Fibroblast of peridontal ligament (primary cell): ENCODE data around the gene TMEM61.
"Not testable (repeated sequence)": the region's sequence is repeated elsewhere in the genome, so short reads cannot be mapped to it uniquely, and the experiment has no call there.

Source experiments
- DNase-seq: peaks from one replicate; pipeline ENCODE4 v3.0.0-alpha.2; 2010; ENCODE audit errors: extremely low read depth

Gene TMEM61

GRCh38 chr1:54980528-54981241, at the start of gene TMEM61:
Gene TMEM61, plus strand, starts transcription at chr1:54980628. Its CDS starts 438 bp downstream, at chr1:54981066.
- DNase-seq = no peak

- peak; percentile 61 for DNase-seq
Observed at GRCh38 chr1:54931275-54931840, 49.1 kb upstream of the TMEM61 start.

DNA sequence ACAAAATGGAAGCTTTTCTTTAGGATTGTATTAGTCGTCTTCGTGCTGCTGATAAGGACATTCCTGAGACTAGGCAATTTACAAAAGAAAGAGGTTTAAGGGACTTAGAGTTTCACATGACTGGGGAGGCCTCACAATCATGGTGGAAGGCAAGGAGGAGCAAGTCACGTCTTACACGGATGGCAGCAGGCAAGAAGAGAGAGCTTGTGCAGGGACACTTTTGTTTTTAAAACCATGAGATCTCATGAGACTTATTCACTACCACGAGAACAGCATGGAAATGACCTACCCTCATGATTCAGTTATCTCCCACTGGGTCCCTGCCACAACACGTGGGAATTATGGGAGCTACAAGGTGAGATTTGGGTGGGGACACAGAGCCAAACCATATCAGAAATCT, 46.3 kb upstream of the TMEM61 start:
- not testable (repeated sequence) for DNase-seq

- peak; percentile 98 for DNase-seq
Observed at GRCh38 chr1:54934869-54935268, 45.6 kb upstream of the TMEM61 start.

DNA sequence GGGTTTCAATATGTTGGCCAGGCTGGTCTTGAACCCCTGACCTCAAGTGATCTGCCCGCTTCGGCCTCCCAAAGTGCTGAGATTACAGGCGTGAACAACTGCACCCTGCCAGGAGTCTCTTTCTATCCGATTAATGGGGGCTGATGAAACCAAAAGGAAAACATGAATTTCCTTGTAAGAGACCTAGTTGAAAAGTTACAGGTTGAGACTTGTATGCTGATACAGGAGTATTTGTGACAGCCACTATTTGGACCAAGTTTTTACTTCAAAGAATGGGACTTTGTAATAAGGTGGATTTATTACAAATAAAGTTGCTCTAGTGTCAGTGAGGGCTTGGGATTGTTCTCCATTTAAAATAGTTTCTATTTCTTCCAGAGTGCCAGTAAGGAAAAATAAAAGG, 43.6 kb upstream of the TMEM61 start:
- DNase-seq = no peak

DNA sequence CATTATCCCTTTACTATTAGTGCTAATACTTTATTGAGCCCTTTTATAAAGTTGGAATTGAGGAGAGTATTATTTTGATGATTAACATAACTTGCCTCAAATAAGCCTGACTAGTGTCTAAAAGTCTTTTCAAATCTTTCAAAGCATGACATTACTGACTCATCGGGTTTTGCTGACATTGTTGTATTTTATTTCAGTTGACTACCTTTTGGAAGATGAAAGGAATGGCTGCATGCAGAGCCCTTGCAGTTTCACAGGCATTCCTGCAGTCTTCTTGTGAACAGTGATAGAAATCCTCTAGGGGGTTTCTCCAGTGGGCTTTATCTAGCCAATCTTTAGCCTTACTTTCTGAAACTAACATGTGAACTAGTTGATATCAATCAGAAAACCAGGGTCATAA, 43.0 kb upstream of the TMEM61 start:
- peak; percentile 33 for DNase-seq

GRCh38 chr1:54938955-54939354, 41.5 kb upstream of the TMEM61 start:
- DNase-seq = not testable (repeated sequence)

DNA sequence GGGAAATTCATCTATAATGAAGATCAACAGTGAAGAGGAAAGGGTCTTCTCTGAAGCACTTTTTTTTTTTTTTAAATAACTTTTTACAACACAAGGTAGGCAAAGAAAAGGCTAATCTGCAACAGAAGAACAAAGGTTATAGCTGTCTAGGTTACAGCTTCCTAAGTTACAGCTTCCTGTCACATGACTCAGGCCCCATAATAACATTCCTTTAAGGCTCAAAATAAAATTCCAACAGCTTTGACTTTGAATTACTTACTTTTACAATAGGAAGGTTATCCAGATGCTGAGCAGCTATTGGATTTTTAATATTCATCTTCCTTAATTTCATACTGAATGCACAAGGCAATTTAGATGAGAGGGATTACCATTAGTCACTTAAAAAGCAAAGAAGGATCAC, 40.4 kb upstream of the TMEM61 start:
- no peak for DNase-seq

DNA sequence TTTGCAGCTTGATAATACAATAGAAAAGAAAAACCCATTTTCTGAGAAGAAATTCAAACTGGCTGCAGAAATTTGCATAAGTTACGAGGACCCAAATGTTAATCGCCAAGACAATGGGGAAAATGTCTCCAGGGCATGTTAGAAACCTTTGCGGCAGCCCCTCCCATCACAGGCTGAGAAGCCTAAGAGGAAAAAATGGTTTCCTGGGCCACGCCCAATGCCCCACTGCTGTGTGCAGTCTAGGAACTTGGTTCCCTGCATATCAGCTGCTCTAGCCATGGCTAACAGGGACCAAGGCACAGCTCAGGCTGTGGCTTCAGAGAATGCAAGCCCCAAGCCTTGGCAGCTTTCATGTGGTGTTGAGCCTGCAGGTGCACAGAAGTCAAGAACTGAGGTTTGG, 37.5 kb upstream of the TMEM61 start:
- DNase-seq = no peak

- DNase-seq = peak; percentile 89
Observed at GRCh38 chr1:54944610-54945392, 35.6 kb upstream of the TMEM61 start.

- DNase-seq = no peak
Observed at GRCh38 chr1:54945393-54945936, 35.0 kb upstream of the TMEM61 start.

GRCh38 chr1:54947540-54947939, 32.9 kb upstream of the TMEM61 start:
- no peak for DNase-seq

GRCh38 chr1:54949053-54949452, 31.4 kb upstream of the TMEM61 start:
- no peak for DNase-seq

DNA sequence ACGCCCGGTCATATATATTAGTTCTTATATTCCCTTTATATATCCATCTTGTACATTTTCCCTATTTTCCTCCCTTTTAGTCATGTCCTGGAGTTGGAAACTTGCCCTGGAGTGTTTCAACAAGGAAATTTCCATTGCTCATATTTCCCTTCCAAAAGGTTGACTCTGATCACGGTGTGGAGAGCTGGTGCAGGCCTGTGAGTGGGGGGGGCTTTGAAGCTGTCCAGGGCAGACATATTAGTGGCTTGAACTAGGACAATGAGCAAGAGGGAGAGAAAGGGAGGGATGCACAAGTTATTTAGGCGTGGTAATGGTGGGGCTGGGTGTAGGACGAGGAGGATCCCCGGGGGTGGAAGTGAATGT, 30.4 kb upstream of the TMEM61 start:
- peak; percentile 63 for DNase-seq

- peak; percentile 96 for DNase-seq
Observed at GRCh38 chr1:54950369-54951163, 29.9 kb upstream of the TMEM61 start.

DNA sequence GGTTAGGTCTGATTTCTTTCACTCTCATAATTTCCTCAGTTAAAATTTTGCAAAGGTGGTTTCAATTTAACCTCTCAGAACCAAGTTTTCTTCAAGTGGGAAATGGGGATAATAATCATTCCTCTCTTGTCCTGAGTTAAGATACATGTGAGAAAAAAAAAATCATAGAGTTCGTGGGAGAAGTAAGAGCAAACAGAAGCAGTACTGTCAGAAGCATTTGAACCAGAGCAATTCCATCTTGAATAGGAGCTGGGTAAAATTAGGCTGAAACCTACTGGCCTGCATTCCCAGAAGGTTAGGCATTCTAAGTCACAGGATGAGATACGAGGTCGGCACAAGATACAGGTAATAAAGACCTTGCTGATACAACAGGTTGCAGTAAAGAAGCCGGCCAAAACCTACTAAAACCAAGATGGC, 28.6 kb upstream of the TMEM61 start:
- no peak for DNase-seq

- no peak for DNase-seq
Observed at GRCh38 chr1:54952950-54953718, 27.3 kb upstream of the TMEM61 start.

- DNase-seq = no peak
Observed at GRCh38 chr1:54953846-54954245, 26.6 kb upstream of the TMEM61 start.

GRCh38 chr1:54955359-54955758, 25.1 kb upstream of the TMEM61 start:
- DNase-seq = peak; percentile 36

DNA sequence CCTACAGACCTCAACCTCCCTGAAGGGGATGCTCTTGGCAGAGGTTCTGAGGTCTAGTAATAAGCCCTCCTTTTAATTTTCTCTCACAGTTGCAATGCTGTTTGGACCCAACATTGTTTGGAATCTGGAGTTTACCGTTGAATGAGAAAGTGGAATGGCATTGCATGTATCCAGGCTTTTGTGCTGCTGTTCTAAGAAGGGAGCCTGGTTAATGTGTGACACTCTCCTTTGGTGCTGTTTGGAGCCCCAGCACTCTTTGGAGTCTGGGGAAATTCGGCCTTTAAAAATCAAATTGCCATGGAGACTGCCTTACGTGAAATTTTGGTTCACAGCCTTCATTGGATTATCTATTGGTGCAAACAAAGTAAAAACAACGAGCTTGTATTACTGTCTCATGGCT, 23.7 kb upstream of the TMEM61 start:
- DNase-seq = no peak

DNA sequence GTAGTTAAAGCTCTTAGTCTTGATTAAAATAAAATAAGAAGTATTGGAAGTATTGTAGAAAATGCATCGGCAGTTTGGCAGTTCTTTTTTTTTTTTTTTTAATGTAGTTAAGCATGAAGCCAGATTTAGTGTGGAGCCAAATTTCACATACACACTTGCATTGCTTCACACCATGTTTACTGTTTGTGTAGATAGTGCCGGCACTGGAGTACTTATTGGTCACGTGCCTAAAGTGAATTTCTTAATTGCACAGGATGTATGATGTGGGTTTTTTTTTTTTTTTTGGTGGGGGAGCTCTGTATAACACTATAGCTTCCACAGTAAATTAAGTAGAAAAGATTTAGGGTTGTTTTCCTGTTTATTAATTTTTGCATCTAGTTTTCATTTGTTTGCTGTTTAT, 21.2 kb upstream of the TMEM61 start:
- DNase-seq = no peak
